Activated CD4-positive, alpha-beta T cell treated with anti-CD3 and anti-CD28 coated beads, Interleukin-2, Interleukin-6, amounts not matched to agents 100 ng/mL and 50 ng/mL, durations not matched to agents 16 hours and 8 hours (primary cell): ENCODE results near the gene CDKAL1.

Experiments used
- DNase-seq: peaks from one replicate; pipeline ENCODE4 v3.0.0-alpha.2; 2020

CDKAL1 gene

GRCh38 chr6:20991910-20992309 is 457.7 kb downstream of the CDKAL1 start:
- DNase-seq, result no peak

GRCh38 chr6:20996099-20996498 is 461.8 kb downstream of the CDKAL1 start:
- DNase-seq, result no peak

- DNase-seq, result no peak
Observed at GRCh38 chr6:20997143-20997769, 463.0 kb downstream of the CDKAL1 start.

- no peak for DNase-seq
Observed at GRCh38 chr6:20997770-20998147, 463.5 kb downstream of the CDKAL1 start.

- no peak for DNase-seq
Observed at GRCh38 chr6:20998748-20999448, 464.6 kb downstream of the CDKAL1 start.

GRCh38 chr6:21000331-21000801 is 466.1 kb downstream of the CDKAL1 start:
- no peak for DNase-seq

GRCh38 chr6:21001736-21002135 is 467.5 kb downstream of the CDKAL1 start:
- no peak for DNase-seq

- DNase-seq, result no peak
Observed at GRCh38 chr6:21003780-21004541, 469.7 kb downstream of the CDKAL1 start.

GRCh38 chr6:21005816-21006570 is 471.7 kb downstream of the CDKAL1 start:
- no peak for DNase-seq

- no peak for DNase-seq
Observed at GRCh38 chr6:21019614-21020013, 485.4 kb downstream of the CDKAL1 start.

- DNase-seq, result no peak
Observed at GRCh38 chr6:21022343-21023107, 488.3 kb downstream of the CDKAL1 start.

- no peak for DNase-seq
Observed at GRCh38 chr6:21023210-21023609, 489.0 kb downstream of the CDKAL1 start.

- DNase-seq, result no peak
Observed at GRCh38 chr6:21024616-21025015, 490.4 kb downstream of the CDKAL1 start.

GRCh38 chr6:21026576-21027273 is 492.5 kb downstream of the CDKAL1 start:
- DNase-seq, result no peak

- no peak for DNase-seq
Observed at GRCh38 chr6:21027507-21027906, 493.2 kb downstream of the CDKAL1 start.

- DNase-seq, result no peak
Observed at GRCh38 chr6:21031182-21031581, 496.9 kb downstream of the CDKAL1 start.

GRCh38 chr6:21033084-21033483 is 498.8 kb downstream of the CDKAL1 start:
- no peak for DNase-seq

GRCh38 chr6:21033575-21034026 is 499.3 kb downstream of the CDKAL1 start:
- DNase-seq, result no peak

- no peak for DNase-seq
Observed at GRCh38 chr6:21034345-21034744, 500.1 kb downstream of the CDKAL1 start.

- no peak for DNase-seq
Observed at GRCh38 chr6:21037453-21037852, 503.2 kb downstream of the CDKAL1 start.

GRCh38 chr6:21039926-21040325 is 505.7 kb downstream of the CDKAL1 start:
- no peak for DNase-seq
